Upper lobe of left lung (tissue), 6 donors: ENCODE results near the gene MIPOL1. TPM values are rescaled to one million over a fixed set of nuclear protein-coding genes. Genes with fewer than 3 reads are reported as not detected.

Experiments
- ATAC-seq, 2 donors: fragments of 200-7000 bp; cut with Tn5 transposase; one replicate each; pipeline ENCODE4 v1.9.1; 2022; ENCODE audit warnings: mild to moderate bottlenecking in 2 of 2, moderate library complexity in 2 of 2; ENCODE audit not compliant: low FRiP score in 2 of 2
- DNase-seq, 2 donors: peaks; one replicate each; pipeline ENCODE4 v3.0.0-alpha.2; 2019 to 2020
- H3K27ac ChIP-seq, 4 donors: fragments of 200-600 bp; sonication (generic); one replicate each; pipeline ENCODE4 v1.5.1; 2016 to 2019
- H3K27me3 ChIP-seq, 4 donors: fragments of 200-600 bp; sonication (generic); one replicate each; pipeline ENCODE4 v1.5.1; 2017 to 2019
- H3K36me3 ChIP-seq, 4 donors: fragments of 200-600 bp; sonication (generic); one replicate each; pipeline ENCODE4 v1.5.1; 2016 to 2019
- H3K4me1 ChIP-seq, 4 donors: fragments of 200-600 bp; sonication (generic); one replicate each; pipeline ENCODE4 v1.5.1; 2018 to 2019
- H3K4me3 ChIP-seq, 4 donors: fragments of 200-600 bp; sonication (generic); one replicate each; pipeline ENCODE4 v1.5.1; 2017 to 2019; ENCODE audit warnings: mild to moderate bottlenecking in 2 of 4, moderate library complexity in 1 of 4
- H3K9me3 ChIP-seq, 4 donors: fragments of 200-600 bp; sonication (generic); one replicate each; pipeline ENCODE4 v1.5.1; 2018 to 2019
- EP300 ChIP-seq, 4 donors: sonication (generic); formaldehyde crosslinking; IDR thresholded peaks; one replicate each; pipeline ENCODE4 v1.5.1; 2017; ENCODE audit warnings: antibody characterized with exemption in 4 of 4, control low read depth in 2 of 4
- POLR2A ChIP-seq, 4 donors: fragments of 450-650 bp; IDR thresholded peaks; one replicate each; pipeline ENCODE4 v1.5.1; 2016 to 2017; ENCODE audit warnings: antibody characterized with exemption in 4 of 4, mild to moderate bottlenecking in 2 of 4
- POLR2AphosphoS5 ChIP-seq, 2 donors: sonication (generic); formaldehyde crosslinking; IDR thresholded peaks; one replicate each; pipeline ENCODE4 v1.5.1; 2017; ENCODE audit warnings: antibody characterized with exemption in 2 of 2
- WGBS, 2 donors: methylation state at CpG; one replicate each; pipeline ENCODE4 v1.1.5; 2017 to 2018; 5-methylcytosine and 5-hydroxymethylcytosine counted together
- total RNA-seq, 6 donors: library from RNA; depleted of rRNA in 4 of 6; stranded (reverse); fragments of >200 nt in 4 of 6; gene quantifications; one replicate each; pipeline versions ENCODE4 v1.1.0 to v1.2.1, GENCODE V29; 2016 to 2021
- TF ChIP-seq, protein P1 (sequence below), 6 experiments: fragments of 450-650 bp in 4 of 6; fragments of 200-600 bp in 2 of 6; sonication (generic) in 2 of 6; IDR thresholded peaks; one replicate each; pipeline ENCODE4 v1.5.1; 2016 to 2019; ENCODE audit warnings: antibody characterized with exemption in 6 of 6
- donor health status: DM: no; HTN: no; CAD: no; lungs with moderate emphysema.
- donor health status: DM: no; HTN: yes; CAD: no; lungs with severe emphysema.

MIPOL1 gene
- total RNA-seq, 6 donors from 2014 or later = 4.1 to 32.6 (median 8.4) TPM

- Histone ChIP-seq H3K4me3 (no peak overlapping the region), H3K9me3 (no peaks in the 10 kb centered on the region), H3K27ac (no peak overlapping the region), H3K27me3 (no peaks in the 10 kb centered on the region), H3K36me3 (no peaks in the 10 kb centered on the region), H3K4me1 (peaks cover 0 to 6% (median 0%) of the 10 kb centered on the region in 4 donors)
- ATAC-seq (no peak), DNase-seq (no peak)
- 75 to 84% methylated on average over 1 of the region's 1 CpG for WGBS, 2 donors
- TF ChIP-seq, protein P1, sequence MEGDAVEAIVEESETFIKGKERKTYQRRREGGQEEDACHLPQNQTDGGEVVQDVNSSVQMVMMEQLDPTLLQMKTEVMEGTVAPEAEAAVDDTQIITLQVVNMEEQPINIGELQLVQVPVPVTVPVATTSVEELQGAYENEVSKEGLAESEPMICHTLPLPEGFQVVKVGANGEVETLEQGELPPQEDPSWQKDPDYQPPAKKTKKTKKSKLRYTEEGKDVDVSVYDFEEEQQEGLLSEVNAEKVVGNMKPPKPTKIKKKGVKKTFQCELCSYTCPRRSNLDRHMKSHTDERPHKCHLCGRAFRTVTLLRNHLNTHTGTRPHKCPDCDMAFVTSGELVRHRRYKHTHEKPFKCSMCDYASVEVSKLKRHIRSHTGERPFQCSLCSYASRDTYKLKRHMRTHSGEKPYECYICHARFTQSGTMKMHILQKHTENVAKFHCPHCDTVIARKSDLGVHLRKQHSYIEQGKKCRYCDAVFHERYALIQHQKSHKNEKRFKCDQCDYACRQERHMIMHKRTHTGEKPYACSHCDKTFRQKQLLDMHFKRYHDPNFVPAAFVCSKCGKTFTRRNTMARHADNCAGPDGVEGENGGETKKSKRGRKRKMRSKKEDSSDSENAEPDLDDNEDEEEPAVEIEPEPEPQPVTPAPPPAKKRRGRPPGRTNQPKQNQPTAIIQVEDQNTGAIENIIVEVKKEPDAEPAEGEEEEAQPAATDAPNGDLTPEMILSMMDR (IDR thresholded peaks at IDR 0.05) = peak in 4 of 6 experiments; percentile 10 to 44 (median 24)
- TF ChIP-seq POLR2AphosphoS5 (IDR thresholded peaks at IDR 0.05) = no peak
- TF ChIP-seq EP300 (IDR thresholded peaks at IDR 0.05) = no peak
- TF ChIP-seq POLR2A (IDR thresholded peaks at IDR 0.05) = no peak
Observed at GRCh38 chr14:37565550-37565949, 367.8 kb downstream of the MIPOL1 start.

DNA sequence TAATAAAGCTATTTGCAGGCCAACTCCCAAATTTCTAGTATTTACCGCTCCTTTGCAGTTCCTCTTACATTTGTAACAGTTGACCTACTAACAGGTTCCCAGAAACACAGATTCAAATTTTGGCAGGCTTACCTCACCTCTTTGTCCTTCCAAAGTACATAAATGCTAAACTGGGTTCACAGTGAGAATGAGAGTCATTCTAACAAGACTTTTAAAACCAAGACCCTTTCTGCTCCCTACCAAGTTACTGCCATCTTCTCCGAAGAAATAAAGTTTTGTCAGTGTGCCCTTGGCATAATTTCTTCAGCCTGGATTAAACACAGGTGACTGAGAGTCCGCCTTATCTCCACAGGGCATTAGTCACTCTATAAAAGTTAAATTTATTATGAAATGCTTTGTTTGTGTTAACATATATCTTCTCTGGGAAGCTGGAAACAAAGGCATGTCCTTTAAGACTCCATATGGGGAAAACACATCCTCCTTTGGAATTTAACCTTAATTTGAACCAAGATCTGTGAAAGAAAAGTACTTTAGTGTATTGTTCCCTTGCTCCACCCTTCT lies 369.2 kb downstream of the MIPOL1 start:
- H3K27ac ChIP-seq = peak overlapping the region; percentile 42 to 59 (median 48)
- no peak for TF ChIP-seq POLR2AphosphoS5 (IDR thresholded peaks at IDR 0.05)
- TF ChIP-seq EP300 (IDR thresholded peaks at IDR 0.05) = peak in 1 of 4 donors; percentile 45
- TF ChIP-seq POLR2A (IDR thresholded peaks at IDR 0.05) = peak in 1 of 4 donors; percentile 9
- 34 to 37% methylated on average over 3 of the region's 3 CpGs for WGBS, 2 donors
- H3K4me1 ChIP-seq = peaks cover 0 to 6% (median 0%) of the 10 kb centered on the region in 4 donors
- no peaks in the 10 kb centered on the region for H3K36me3 ChIP-seq
- no peak for ATAC-seq
- no peaks in the 10 kb centered on the region for H3K27me3 ChIP-seq
- H3K4me3 ChIP-seq = no peak overlapping the region
- DNase-seq = no peak
- H3K9me3 ChIP-seq = no peaks in the 10 kb centered on the region

DNA sequence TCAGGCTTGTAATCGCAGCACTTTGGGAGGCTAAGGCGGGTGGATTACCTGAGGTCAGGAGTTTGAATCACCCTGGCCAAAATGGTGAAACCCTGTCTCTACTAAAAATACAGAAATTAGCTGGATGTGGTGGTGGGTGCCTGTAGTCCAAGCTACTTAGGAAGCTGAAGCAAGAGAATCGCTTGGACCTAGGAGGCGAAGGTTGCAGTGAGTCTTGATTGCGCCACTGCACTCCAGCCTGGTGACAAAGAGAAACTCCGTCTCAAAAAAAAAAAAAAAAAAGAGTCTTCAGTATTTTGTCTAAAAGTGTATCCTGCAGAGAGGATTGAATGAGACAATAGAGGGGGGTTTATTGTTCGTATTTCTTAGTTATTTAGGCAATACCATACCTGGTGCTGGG lies 372.0 kb downstream of the MIPOL1 start:
- no peaks in the 10 kb centered on the region for H3K27me3 ChIP-seq
- H3K36me3 ChIP-seq = no peaks in the 10 kb centered on the region
- TF ChIP-seq POLR2A (IDR thresholded peaks at IDR 0.05) = no peak
- no peak for TF ChIP-seq EP300 (IDR thresholded peaks at IDR 0.05)
- TF ChIP-seq, protein P1 (IDR thresholded peaks at IDR 0.05) = no peak
- no peak for TF ChIP-seq POLR2AphosphoS5 (IDR thresholded peaks at IDR 0.05)
- WGBS, 2 donors = 89 to 91% methylated on average over 7 of the region's 7 CpGs
- H3K27ac ChIP-seq = no peak overlapping the region
- peaks cover 0 to 6% (median 0%) of the 10 kb centered on the region in 4 donors for H3K4me1 ChIP-seq
- H3K9me3 ChIP-seq = no peaks in the 10 kb centered on the region
- DNase-seq (no peak), ATAC-seq (no peak)
- no peak overlapping the region for H3K4me3 ChIP-seq

DNA sequence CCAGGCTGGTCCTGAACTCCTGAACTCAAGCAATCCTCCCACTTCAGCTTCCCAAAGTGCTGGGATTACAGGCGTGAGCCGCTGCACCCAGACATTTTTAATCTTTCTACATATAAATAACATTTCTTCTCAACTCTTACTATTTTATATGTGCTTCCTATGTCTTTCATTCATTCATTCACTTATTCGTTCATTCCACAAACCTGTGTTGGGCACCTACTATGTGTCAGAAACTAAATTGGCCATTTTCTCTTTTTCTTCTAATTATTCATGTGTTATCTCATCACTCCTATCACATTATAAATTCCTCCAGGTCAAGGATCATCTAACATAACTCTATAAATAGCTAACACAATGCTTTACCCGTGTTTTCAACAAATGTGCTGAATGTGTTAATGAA lies 373.7 kb downstream of the MIPOL1 start:
- 86 to 90% methylated on average over 4 of the region's 4 CpGs for WGBS, 2 donors
- no peaks in the 10 kb centered on the region for H3K27me3 ChIP-seq
- no peak overlapping the region for H3K27ac ChIP-seq
- H3K4me1 ChIP-seq = peaks cover 0 to 6% (median 0%) of the 10 kb centered on the region in 4 donors
- H3K36me3 ChIP-seq = no peaks in the 10 kb centered on the region
- H3K9me3 ChIP-seq = no peaks in the 10 kb centered on the region
- H3K4me3 ChIP-seq = no peak overlapping the region
- TF ChIP-seq EP300 (IDR thresholded peaks at IDR 0.05) (no peak), POLR2A (IDR thresholded peaks at IDR 0.05) (no peak), POLR2AphosphoS5 (IDR thresholded peaks at IDR 0.05) (no peak)
- TF ChIP-seq, protein P1 (IDR thresholded peaks at IDR 0.05) = no peak
- DNase-seq = no peak
- no peak for ATAC-seq

- ATAC-seq (no peak), DNase-seq (no peak)
Observed at GRCh38 chr14:37573356-37573755, 375.6 kb downstream of the MIPOL1 start.

More at GRCh38 chr14:37573356-37573755, 375.6 kb downstream of the MIPOL1 start:
- 59 to 70% methylated on average over 2 of the region's 2 CpGs for WGBS, 2 donors
- H3K27me3 ChIP-seq = no peaks in the 10 kb centered on the region
- TF ChIP-seq, protein P1 (IDR thresholded peaks at IDR 0.05) = no peak
- no peak for TF ChIP-seq POLR2AphosphoS5 (IDR thresholded peaks at IDR 0.05)
- no peak for TF ChIP-seq POLR2A (IDR thresholded peaks at IDR 0.05)
- TF ChIP-seq EP300 (IDR thresholded peaks at IDR 0.05) = no peak
- no peak overlapping the region for H3K27ac ChIP-seq
- H3K4me3 ChIP-seq = no peak overlapping the region
- no peaks in the 10 kb centered on the region for H3K9me3 ChIP-seq
- no peaks in the 10 kb centered on the region for H3K36me3 ChIP-seq
- H3K4me1 ChIP-seq = no peaks in the 10 kb centered on the region
